ENCODE data around the gene MYO5A. TPM values are rescaled to one million over a fixed set of nuclear protein-coding genes. Genes with fewer than 3 reads are reported as not detected.

Gene MYO5A
- total RNA-seq, 2 experiments from 2014 or later, result 28.5 to 36.3 TPM

- Mint-ChIP-seq H3K36me3 (peaks cover 24% of the 10 kb centered on the region), H3K27ac (no peak overlapping the region), H3K9me3 (no peaks in the 10 kb centered on the region), H3K4me3 (no peak overlapping the region), H3K27me3 (no peaks in the 10 kb centered on the region), H3K4me1 (no peaks in the 10 kb centered on the region)
- no peak for DNase-seq
- POLR2A ChIA-PET, result no interaction called here
- ATAC-seq (ENCODE audit: low read depth), result no peak
Observed at GRCh38 chr15:52362497-52362896, 166.2 kb downstream of the MYO5A start.

GRCh38 chr15:52361975-52362494, 166.6 kb downstream of the MYO5A start:
- Mint-ChIP-seq H3K36me3 (peaks cover 24% of the 10 kb centered on the region), H3K27ac (no peak overlapping the region)
- POLR2A ChIA-PET, result no interaction called here

GRCh38 chr15:52361494-52361893, 167.2 kb downstream of the MYO5A start:
- peaks cover 24% of the 10 kb centered on the region for H3K36me3 Mint-ChIP-seq
- H3K4me3 Mint-ChIP-seq, result no peak overlapping the region
- ATAC-seq (ENCODE audit: low read depth) (no peak), DNase-seq (no peak)
- no peaks in the 10 kb centered on the region for H3K4me1 Mint-ChIP-seq
- no peaks in the 10 kb centered on the region for H3K9me3 Mint-ChIP-seq
- H3K27me3 Mint-ChIP-seq, result no peaks in the 10 kb centered on the region
- H3K27ac Mint-ChIP-seq, result no peak overlapping the region
- POLR2A ChIA-PET, result no interaction called here

More at GRCh38 chr15:52361975-52362494, 166.6 kb downstream of the MYO5A start:
- DNase-seq (no peak), ATAC-seq (ENCODE audit: low read depth) (no peak)
- no peak overlapping the region for H3K4me3 Mint-ChIP-seq
- H3K27me3 Mint-ChIP-seq, result no peaks in the 10 kb centered on the region
- H3K4me1 Mint-ChIP-seq, result no peaks in the 10 kb centered on the region
- no peaks in the 10 kb centered on the region for H3K9me3 Mint-ChIP-seq

GRCh38 chr15:52360229-52361203, 168.2 kb downstream of the MYO5A start:
- no peaks in the 10 kb centered on the region for H3K9me3 Mint-ChIP-seq
- ATAC-seq (ENCODE audit: low read depth) (no peak), DNase-seq (no peak)
- no peak overlapping the region for H3K4me3 Mint-ChIP-seq
- peaks cover 21% of the 10 kb centered on the region for H3K36me3 Mint-ChIP-seq
- H3K4me1 Mint-ChIP-seq, result no peaks in the 10 kb centered on the region
- POLR2A ChIA-PET, result no interaction called here
- H3K27me3 Mint-ChIP-seq, result no peaks in the 10 kb centered on the region
- no peak overlapping the region for H3K27ac Mint-ChIP-seq

GRCh38 chr15:52359722-52360121, 169.0 kb downstream of the MYO5A start:
- H3K9me3 Mint-ChIP-seq, result no peaks in the 10 kb centered on the region
- DNase-seq, result no peak
- H3K27ac Mint-ChIP-seq, result no peak overlapping the region
- no peaks in the 10 kb centered on the region for H3K27me3 Mint-ChIP-seq
- no peaks in the 10 kb centered on the region for H3K4me1 Mint-ChIP-seq
- peaks cover 15% of the 10 kb centered on the region for H3K36me3 Mint-ChIP-seq
- ATAC-seq (ENCODE audit: low read depth), result no peak
- no peak overlapping the region for H3K4me3 Mint-ChIP-seq
- POLR2A ChIA-PET, result no interaction called here

- no peaks in the 10 kb centered on the region for H3K9me3 Mint-ChIP-seq
- no peaks in the 10 kb centered on the region for H3K4me1 Mint-ChIP-seq
- no peaks in the 10 kb centered on the region for H3K27me3 Mint-ChIP-seq
- no peak overlapping the region for H3K27ac Mint-ChIP-seq
- ATAC-seq (ENCODE audit: low read depth) (no peak), DNase-seq (no peak)
- POLR2A ChIA-PET, result no interaction called here
- H3K4me3 Mint-ChIP-seq, result no peak overlapping the region
- H3K36me3 Mint-ChIP-seq, result peaks cover 4% of the 10 kb centered on the region
Observed at GRCh38 chr15:52357949-52358348, 170.7 kb downstream of the MYO5A start.

GRCh38 chr15:52352086-52352485, 176.6 kb downstream of the MYO5A start:
- Mint-ChIP-seq H3K4me3 (no peak overlapping the region), H3K4me1 (peaks cover 2% of the 10 kb centered on the region), H3K27ac (no peak overlapping the region), H3K36me3 (peaks cover 13% of the 10 kb centered on the region), H3K9me3 (no peaks in the 10 kb centered on the region), H3K27me3 (no peaks in the 10 kb centered on the region)
- POLR2A ChIA-PET, result no interaction called here
- ATAC-seq (ENCODE audit: low read depth) (no peak), DNase-seq (no peak)

- POLR2A ChIA-PET, result no interaction called here
- Mint-ChIP-seq H3K36me3 (peaks cover 13% of the 10 kb centered on the region), H3K27ac (no peak overlapping the region), H3K9me3 (no peaks in the 10 kb centered on the region), H3K4me1 (peaks cover 2% of the 10 kb centered on the region), H3K4me3 (no peak overlapping the region), H3K27me3 (no peaks in the 10 kb centered on the region)
- ATAC-seq (ENCODE audit: low read depth), result no peak
- DNase-seq, result no peak
Observed at GRCh38 chr15:52351206-52351908, 177.3 kb downstream of the MYO5A start.

GRCh38 chr15:52350423-52350822, 178.3 kb downstream of the MYO5A start:
- Mint-ChIP-seq H3K36me3 (peaks cover 13% of the 10 kb centered on the region), H3K27ac (no peak overlapping the region), H3K4me3 (no peak overlapping the region), H3K9me3 (no peaks in the 10 kb centered on the region), H3K27me3 (no peaks in the 10 kb centered on the region), H3K4me1 (peaks cover 2% of the 10 kb centered on the region)
- ATAC-seq (ENCODE audit: low read depth), result no peak
- POLR2A ChIA-PET, result no interaction called here
- no peak for DNase-seq

- ATAC-seq (ENCODE audit: low read depth) (no peak), DNase-seq (no peak)
- H3K9me3 Mint-ChIP-seq, result no peaks in the 10 kb centered on the region
- POLR2A ChIA-PET, result no interaction called here
- H3K27me3 Mint-ChIP-seq, result no peaks in the 10 kb centered on the region
- H3K4me1 Mint-ChIP-seq, result peaks cover 5% of the 10 kb centered on the region
- peaks cover 15% of the 10 kb centered on the region for H3K36me3 Mint-ChIP-seq
- H3K4me3 Mint-ChIP-seq, result no peak overlapping the region
- no peak overlapping the region for H3K27ac Mint-ChIP-seq
Observed at GRCh38 chr15:52349052-52349700, 179.5 kb downstream of the MYO5A start.

GRCh38 chr15:52348056-52348745, 180.5 kb downstream of the MYO5A start:
- Mint-ChIP-seq H3K9me3 (no peaks in the 10 kb centered on the region), H3K4me1 (peaks cover 6% of the 10 kb centered on the region), H3K36me3 (peaks cover 15% of the 10 kb centered on the region), H3K4me3 (no peak overlapping the region), H3K27me3 (no peaks in the 10 kb centered on the region), H3K27ac (no peak overlapping the region)
- POLR2A ChIA-PET, result no interaction called here
- ATAC-seq (ENCODE audit: low read depth) (no peak), DNase-seq (no peak)

GRCh38 chr15:52344592-52344991, 184.1 kb downstream of the MYO5A start:
- peaks cover 10% of the 10 kb centered on the region for H3K36me3 Mint-ChIP-seq
- ATAC-seq (ENCODE audit: low read depth) (no peak), DNase-seq (no peak)
- H3K4me3 Mint-ChIP-seq, result no peak overlapping the region
- peaks cover 6% of the 10 kb centered on the region for H3K4me1 Mint-ChIP-seq
- H3K27me3 Mint-ChIP-seq, result no peaks in the 10 kb centered on the region
- no peaks in the 10 kb centered on the region for H3K9me3 Mint-ChIP-seq
- no peak overlapping the region for H3K27ac Mint-ChIP-seq
- POLR2A ChIA-PET, result no interaction called here

GRCh38 chr15:52343831-52344230, 184.8 kb downstream of the MYO5A start:
- POLR2A ChIA-PET, result no interaction called here
- H3K36me3 Mint-ChIP-seq, result peaks cover 7% of the 10 kb centered on the region
- H3K27me3 Mint-ChIP-seq, result no peaks in the 10 kb centered on the region
- no peak for ATAC-seq (ENCODE audit: low read depth)
- H3K27ac Mint-ChIP-seq, result no peak overlapping the region
- peaks cover 6% of the 10 kb centered on the region for H3K4me1 Mint-ChIP-seq
- DNase-seq, result no peak
- no peak overlapping the region for H3K4me3 Mint-ChIP-seq
- no peaks in the 10 kb centered on the region for H3K9me3 Mint-ChIP-seq
